Keratinocyte (primary cell): Measurements from ENCODE around the gene AGFG2. TPM values are rescaled to one million over a fixed set of nuclear protein-coding genes. Genes with fewer than 3 reads are reported as not detected.

Experiments
- DNase-seq: peaks from one replicate; pipeline ENCODE4 v3.0.0-alpha.2; 2011; ENCODE audit warnings: low read depth, missing footprints, low spot score
- FAIRE-seq: peaks from 2 replicates; lab custom pipeline; 2011; peaks lifted over from hg19 to GRCh38; lab: Jason Lieb, UNC
- H2AFZ ChIP-seq: 2 replicates; pipeline ENCODE4 v1.6.0; 2012; ENCODE audit warnings: low read length, control low read depth, inconsistent platforms; ENCODE audit not compliant: control insufficient read depth
- H3K27ac ChIP-seq: 2 replicates; pipeline ENCODE4 v1.5.1; 2011; ENCODE audit warnings: low read length; ENCODE audit not compliant: control insufficient read depth, insufficient read depth
- H3K27me3 ChIP-seq: 3 replicates; pipeline ENCODE4 v1.6.0; 2011; ENCODE audit warnings: low read length; ENCODE audit not compliant: control insufficient read depth, insufficient read depth; ENCODE audit errors: extremely low read depth
- H3K36me3 ChIP-seq, 2 experiments: 2 replicates in 1 of 2; 3 replicates in 1 of 2; pipeline ENCODE4 v1.5.1; 2011; ENCODE audit warnings: low read length in 2 of 2, mild to moderate bottlenecking in 1 of 2; ENCODE audit not compliant: control insufficient read depth in 2 of 2, insufficient read depth in 2 of 2; ENCODE audit errors: extremely low read depth in 1 of 2
- H3K4me1 ChIP-seq: 3 replicates; pipeline ENCODE4 v1.5.1; 2011; ENCODE audit warnings: low read length; ENCODE audit not compliant: control insufficient read depth, insufficient read depth; ENCODE audit errors: extremely low read depth
- H3K4me2 ChIP-seq: 3 replicates; pipeline ENCODE4 v1.6.0; 2011; ENCODE audit warnings: low read depth, low read length; ENCODE audit not compliant: control insufficient read depth, insufficient read depth; ENCODE audit errors: extremely low read depth
- H3K4me3 ChIP-seq, 3 experiments: fragments of 200-600 bp in 1 of 3; sonication (generic) in 1 of 3; 2 replicates in 2 of 3; 3 replicates in 1 of 3; pipeline ENCODE4 v1.5.1; 2011 to 2016; ENCODE audit warnings: low read length in 3 of 3, mild to moderate bottlenecking in 3 of 3, control low read depth in 2 of 3, inconsistent platforms in 1 of 3, low read depth in 1 of 3, mixed read lengths in 1 of 3, mixed run types in 1 of 3, moderate library complexity in 1 of 3; ENCODE audit not compliant: control insufficient read depth in 2 of 3, insufficient read depth in 2 of 3; ENCODE audit errors: extremely low read depth in 1 of 3
- H3K79me2 ChIP-seq: 2 replicates; pipeline ENCODE4 v1.6.0; 2012; ENCODE audit warnings: low read length; ENCODE audit not compliant: control insufficient read depth, insufficient read depth
- H3K9ac ChIP-seq: 3 replicates; pipeline ENCODE4 v1.6.0; 2011; ENCODE audit warnings: low read length; ENCODE audit not compliant: control insufficient read depth, insufficient read depth; ENCODE audit errors: extremely low read depth
- H3K9me1 ChIP-seq: 3 replicates; pipeline ENCODE4 v1.6.0; 2011; ENCODE audit warnings: low read length; ENCODE audit not compliant: control insufficient read depth, insufficient read depth; ENCODE audit errors: extremely low read depth
- H3K9me3 ChIP-seq: 2 replicates; pipeline ENCODE4 v1.5.1; 2012; ENCODE audit warnings: low read depth, low read length; ENCODE audit not compliant: control insufficient read depth
- H4K20me1 ChIP-seq: 3 replicates; pipeline ENCODE4 v1.6.0; 2011; ENCODE audit warnings: low read length; ENCODE audit not compliant: control insufficient read depth, insufficient read depth; ENCODE audit errors: extremely low read depth
- CTCF ChIP-seq, 3 experiments: IDR thresholded peaks in 1 of 3; conservative IDR thresholded peaks in 1 of 3; optimal IDR thresholded peaks in 1 of 3; 2 replicates in 2 of 3; 3 replicates in 1 of 3; pipeline versions ENCODE3 to v1.5.1; 2011; ENCODE audit warnings: low read length in 3 of 3, mild to moderate bottlenecking in 3 of 3, moderate library complexity in 2 of 3, control low read depth in 1 of 3, inconsistent platforms in 1 of 3; ENCODE audit not compliant: insufficient read depth in 2 of 3; ENCODE audit errors: extremely low read depth in 1 of 3
- EZH2 ChIP-seq: IDR thresholded peaks from one replicate; pipeline ENCODE4 v1.6.1; 2012; ENCODE audit warnings: inconsistent platforms, mild to moderate bottlenecking, low read length, moderate library complexity
- dilution Hi-C: fragments of 300-500 bp; cut with MboI; formaldehyde crosslinking; loops from one replicate; pipeline ENCODE4 v1.7.0; 2020; ENCODE audit warnings: low sequenced_read_pairs; ENCODE audit not compliant: extremely low pct_ligation_motif_present
- polyA plus RNA-seq, 5 experiments: library from polyadenylated mRNA; depleted of rRNA in 3 of 5; stranded (reverse) in 3 of 5; stranded (forward) in 1 of 5; unstranded in 1 of 5; fragments of >200 nt; gene quantifications; 1 replicate in 1 of 5; 2 replicates in 3 of 5; 3 replicates in 1 of 5; pipeline versions ENCODE4 v1.2.1 to v1.2.3, GENCODE V29; 2011 to 2012; ENCODE audit warnings: missing spikeins in 2 of 5, low read depth in 1 of 5, low replicate concordance in 1 of 5

AGFG2 gene
- polyA plus RNA-seq, 1 donor (not counting 4 experiments of a cell fraction or from before 2014, with no cell fraction given): 3.4 TPM

- Histone ChIP-seq H3K9me1 (no peaks in the 10 kb centered on the region), H3K4me1 (peaks cover 2% of the 10 kb centered on the region), H2AFZ (no peak overlapping the region), H3K79me2 (no peaks in the 10 kb centered on the region), H3K9me3 (no peaks in the 10 kb centered on the region), H3K4me3 (no peak overlapping the region), H3K27me3 (no peaks in the 10 kb centered on the region), H3K4me2 (no peak overlapping the region), H3K36me3 (peaks cover 13 to 39% of the 10 kb centered on the region in 2 experiments), H4K20me1 (no peaks in the 10 kb centered on the region), H3K9ac (no peak overlapping the region), H3K27ac (no peak overlapping the region)
- no peak for TF ChIP-seq EZH2
- no peak for TF ChIP-seq CTCF (optimal IDR thresholded peaks at IDR 0.05 in 1 of 3, IDR thresholded peaks at IDR 0.05 in 1 of 3, conservative IDR thresholded peaks at IDR 0.05 in 1 of 3; ENCODE audit: extremely low read depth in 1 of 3, insufficient read depth in 2 of 3, low read length in 3 of 3)
- FAIRE-seq (no peak), DNase-seq (no peak)
- dilution Hi-C loops: no loop called here
Measured at GRCh38 chr7:100577103-100577502, 38.1 kb downstream of the AGFG2 start.

GRCh38 chr7:100577507-100577906 is 38.5 kb downstream of the AGFG2 start:
- no peak for TF ChIP-seq CTCF (optimal IDR thresholded peaks at IDR 0.05 in 1 of 3, IDR thresholded peaks at IDR 0.05 in 1 of 3, conservative IDR thresholded peaks at IDR 0.05 in 1 of 3; ENCODE audit: extremely low read depth in 1 of 3, insufficient read depth in 2 of 3, low read length in 3 of 3)
- TF ChIP-seq EZH2: no peak
- FAIRE-seq: no peak
- H3K4me2 ChIP-seq: no peak overlapping the region
- H4K20me1 ChIP-seq: no peaks in the 10 kb centered on the region
- no peaks in the 10 kb centered on the region for H3K9me3 ChIP-seq
- H3K4me1 ChIP-seq: peaks cover 6% of the 10 kb centered on the region
- peaks cover 16 to 38% of the 10 kb centered on the region in 2 experiments for H3K36me3 ChIP-seq
- no peak overlapping the region for H2AFZ ChIP-seq
- no peak overlapping the region for H3K4me3 ChIP-seq
- no peaks in the 10 kb centered on the region for H3K27me3 ChIP-seq
- H3K79me2 ChIP-seq: no peaks in the 10 kb centered on the region
- DNase-seq: no peak
- dilution Hi-C loops: no loop called here
- H3K27ac ChIP-seq: no peak overlapping the region
- H3K9me1 ChIP-seq: no peaks in the 10 kb centered on the region
- H3K9ac ChIP-seq: no peak overlapping the region
